Fibroblast of pulmonary artery (primary cell): Measurements from ENCODE around the gene CACNA2D3.

Experiments used
- DNase-seq: peaks from one replicate; pipeline ENCODE4 v3.0.0-alpha.2; 2010; ENCODE audit warnings: low read depth
- H3K4me3 ChIP-seq: replicated peaks from 2 replicates; pipeline ENCODE4 v1.5.1; 2011; ENCODE audit warnings: low read depth, mild to moderate bottlenecking, control low read depth, low read length, moderate library complexity
- TF ChIP-seq, protein P1 (sequence below): IDR thresholded peaks from 2 replicates; pipeline ENCODE4 v1.5.1; 2011; ENCODE audit warnings: mild to moderate bottlenecking, control low read depth, low read length, inconsistent platforms; ENCODE audit errors: missing control alignments

CACNA2D3 gene

GRCh38 chr3:54312156-54312899 lies 190.0 kb downstream of the CACNA2D3 start:
- DNase-seq = no peak
- TF ChIP-seq, protein P1, sequence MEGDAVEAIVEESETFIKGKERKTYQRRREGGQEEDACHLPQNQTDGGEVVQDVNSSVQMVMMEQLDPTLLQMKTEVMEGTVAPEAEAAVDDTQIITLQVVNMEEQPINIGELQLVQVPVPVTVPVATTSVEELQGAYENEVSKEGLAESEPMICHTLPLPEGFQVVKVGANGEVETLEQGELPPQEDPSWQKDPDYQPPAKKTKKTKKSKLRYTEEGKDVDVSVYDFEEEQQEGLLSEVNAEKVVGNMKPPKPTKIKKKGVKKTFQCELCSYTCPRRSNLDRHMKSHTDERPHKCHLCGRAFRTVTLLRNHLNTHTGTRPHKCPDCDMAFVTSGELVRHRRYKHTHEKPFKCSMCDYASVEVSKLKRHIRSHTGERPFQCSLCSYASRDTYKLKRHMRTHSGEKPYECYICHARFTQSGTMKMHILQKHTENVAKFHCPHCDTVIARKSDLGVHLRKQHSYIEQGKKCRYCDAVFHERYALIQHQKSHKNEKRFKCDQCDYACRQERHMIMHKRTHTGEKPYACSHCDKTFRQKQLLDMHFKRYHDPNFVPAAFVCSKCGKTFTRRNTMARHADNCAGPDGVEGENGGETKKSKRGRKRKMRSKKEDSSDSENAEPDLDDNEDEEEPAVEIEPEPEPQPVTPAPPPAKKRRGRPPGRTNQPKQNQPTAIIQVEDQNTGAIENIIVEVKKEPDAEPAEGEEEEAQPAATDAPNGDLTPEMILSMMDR = no peak
- no peak overlapping the region for H3K4me3 ChIP-seq

DNA sequence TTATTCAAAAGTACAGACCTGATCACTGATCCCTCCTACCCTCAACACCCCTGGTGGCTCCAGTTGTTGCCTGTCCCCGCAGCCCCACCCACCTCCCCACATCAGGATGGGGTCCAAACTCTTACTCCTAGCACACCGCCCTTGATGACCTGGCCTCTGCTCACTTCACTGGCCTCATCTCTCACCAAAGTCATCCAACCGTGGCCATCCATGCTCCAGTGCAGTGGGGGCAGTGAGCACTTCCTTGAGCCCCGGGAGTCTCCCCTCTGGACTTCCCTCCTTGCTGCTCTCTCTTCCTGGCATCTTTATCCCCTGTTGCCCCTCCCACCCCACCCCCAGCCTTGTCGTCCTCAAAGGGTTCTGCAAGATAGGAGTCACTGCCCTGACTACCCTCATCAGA lies 191.1 kb downstream of the CACNA2D3 start:
- DNase-seq = no peak
- TF ChIP-seq, protein P1 = no peak
- H3K4me3 ChIP-seq = no peak overlapping the region

- TF ChIP-seq, protein P1 = no peak
- no peak for DNase-seq
- no peak overlapping the region for H3K4me3 ChIP-seq
Measured at GRCh38 chr3:54321520-54321919, 199.2 kb downstream of the CACNA2D3 start.

- no peak overlapping the region for H3K4me3 ChIP-seq
- TF ChIP-seq, protein P1 = no peak
- DNase-seq = no peak
Measured at GRCh38 chr3:54322354-54322753, 200.0 kb downstream of the CACNA2D3 start.

DNA sequence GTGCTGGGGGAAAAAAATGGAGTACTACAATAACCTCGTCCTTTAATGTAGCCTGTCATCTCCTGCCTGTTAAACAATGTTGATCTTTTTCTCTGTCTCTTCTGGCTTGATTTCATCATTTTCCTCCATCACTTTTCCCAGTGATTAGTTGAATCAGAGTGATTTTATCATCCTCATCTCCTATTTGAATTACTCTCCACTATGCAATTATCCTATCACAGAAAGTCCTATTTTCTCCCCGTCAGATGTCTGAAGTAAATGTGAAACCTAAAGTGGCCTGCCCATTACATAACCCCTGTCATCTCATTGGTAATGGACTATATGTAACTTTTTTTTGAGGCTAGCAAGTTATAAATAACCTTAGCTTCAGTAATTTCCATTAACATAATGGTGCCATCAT lies 201.8 kb downstream of the CACNA2D3 start:
- TF ChIP-seq, protein P1 = no peak
- H3K4me3 ChIP-seq = no peak overlapping the region
- no peak for DNase-seq

GRCh38 chr3:54326951-54327350 lies 204.6 kb downstream of the CACNA2D3 start:
- TF ChIP-seq, protein P1 = no peak
- no peak overlapping the region for H3K4me3 ChIP-seq
- no peak for DNase-seq

- H3K4me3 ChIP-seq = no peak overlapping the region
- TF ChIP-seq, protein P1 = no peak
- DNase-seq = no peak
Measured at GRCh38 chr3:54331341-54331740, 209.0 kb downstream of the CACNA2D3 start.
